GM12892 (cell line): Measurements from ENCODE around the gene VAT1.
A peak's percentile ranks its signal among the peaks of the same experiment; 100 is the strongest.
"Not testable (repeated sequence)": the region's sequence is repeated elsewhere in the genome, so short reads cannot be mapped to it uniquely, and the experiment has no call there.

Experiments used
- DNase-seq: peaks from one replicate; pipeline ENCODE4 v3.0.0; 2011; ENCODE audit not compliant: insufficient read length
- FAIRE-seq: peaks from 2 replicates; lab custom pipeline; 2011; peaks lifted over from hg19 to GRCh38; lab: Jason Lieb, UNC
- POLR2A ChIP-seq: IDR thresholded peaks from 2 replicates; pipeline ENCODE4 v1.6.1; 2011; ENCODE audit warnings: low read depth, low read length, control low read depth
- POLR2AphosphoS5 ChIP-seq: IDR thresholded peaks from 2 replicates; pipeline ENCODE4 v1.6.1; 2011; ENCODE audit warnings: low read depth, low read length, control low read depth
- TAF1 ChIP-seq: IDR thresholded peaks from 2 replicates; pipeline ENCODE4 v1.6.1; 2011; ENCODE audit warnings: low read depth, mild to moderate bottlenecking, control low read depth, low read length, borderline replicate concordance

Gene VAT1

DNA sequence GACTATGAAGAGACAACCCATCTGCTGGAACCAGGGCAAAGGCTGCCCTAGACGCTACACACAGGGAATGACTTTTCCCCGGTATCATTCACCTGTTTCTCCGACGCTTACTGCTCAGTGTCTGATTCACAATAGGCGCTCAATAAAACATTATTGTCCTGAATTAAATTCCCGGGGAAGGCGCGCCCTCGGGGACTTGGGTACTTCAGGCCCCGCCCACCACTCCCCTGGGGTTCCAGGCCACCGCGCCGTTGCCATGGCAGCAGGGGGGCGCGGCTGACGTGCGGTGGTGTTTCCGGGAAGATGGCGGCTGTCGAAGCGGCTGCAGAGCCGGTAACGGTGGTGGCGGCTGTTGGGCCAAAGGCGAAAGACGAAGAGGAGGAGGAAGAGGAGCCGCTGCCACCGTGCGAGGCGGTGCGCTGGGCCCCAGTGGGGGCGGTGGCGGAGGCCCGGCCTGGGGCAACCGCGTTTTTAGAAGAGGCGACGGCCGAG, 41.9 kb downstream of the VAT1 start, which contains the start of gene RUNDC1:
Gene RUNDC1 (plus strand): TSS at position 292 of the 492 bp plus-strand sequence. CDS start 12 bp downstream, at position 304.
- peak; percentile 92 for DNase-seq
- FAIRE-seq = peak; percentile 67
- TF ChIP-seq POLR2A (peak; percentile 68; the same call in 1 of the 2 replicates), POLR2AphosphoS5 (no peak), TAF1 (peak; percentile 38; the same call in 1 of the 2 replicates)

DNA sequence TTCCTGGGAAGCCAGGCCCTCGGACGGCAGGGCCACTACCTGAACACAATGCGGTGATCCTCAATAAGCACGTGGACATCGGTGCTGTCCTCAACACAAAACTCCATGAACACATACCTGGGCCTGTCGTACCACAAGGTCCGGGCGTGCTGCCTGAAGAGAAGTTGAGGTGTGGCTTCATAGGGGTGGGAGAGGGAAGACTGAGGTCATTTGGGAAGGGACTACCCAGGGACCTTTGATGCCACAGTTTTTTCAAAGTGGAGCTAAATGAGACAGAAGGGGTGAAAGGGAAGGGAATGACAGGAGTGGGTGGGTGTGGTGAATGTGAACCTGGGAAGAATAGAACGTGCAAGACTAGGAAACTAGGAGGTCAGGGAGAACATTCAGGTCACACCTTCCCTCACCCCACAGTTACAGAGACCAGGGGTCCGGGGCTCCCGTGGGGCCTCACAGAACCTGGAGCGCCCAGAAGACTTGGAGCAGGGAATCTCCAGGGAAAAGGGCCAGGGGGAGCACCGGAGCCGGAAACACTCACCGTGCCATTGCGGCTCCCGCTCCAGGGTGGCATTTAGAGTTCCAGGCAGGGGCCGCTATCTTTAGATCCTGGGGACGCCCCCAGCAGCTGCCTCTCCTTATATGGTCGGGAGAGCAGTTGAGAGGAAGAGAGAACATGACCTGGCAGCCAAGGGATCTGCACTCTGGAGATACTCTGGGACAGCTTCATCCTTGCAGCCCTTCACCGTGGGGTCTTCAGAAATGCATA, 42.5 kb downstream of the VAT1 start, which contains the start of gene PTGES3L:
Gene PTGES3L (minus strand): TSS at position 570 of the 763 bp plus-strand sequence. CDS start 27 bp downstream, at position 543.
- TF ChIP-seq POLR2A = no peak
- no peak for TF ChIP-seq POLR2AphosphoS5
- no peak for TF ChIP-seq TAF1
- DNase-seq (peak; percentile 45), FAIRE-seq (no peak)

DNA sequence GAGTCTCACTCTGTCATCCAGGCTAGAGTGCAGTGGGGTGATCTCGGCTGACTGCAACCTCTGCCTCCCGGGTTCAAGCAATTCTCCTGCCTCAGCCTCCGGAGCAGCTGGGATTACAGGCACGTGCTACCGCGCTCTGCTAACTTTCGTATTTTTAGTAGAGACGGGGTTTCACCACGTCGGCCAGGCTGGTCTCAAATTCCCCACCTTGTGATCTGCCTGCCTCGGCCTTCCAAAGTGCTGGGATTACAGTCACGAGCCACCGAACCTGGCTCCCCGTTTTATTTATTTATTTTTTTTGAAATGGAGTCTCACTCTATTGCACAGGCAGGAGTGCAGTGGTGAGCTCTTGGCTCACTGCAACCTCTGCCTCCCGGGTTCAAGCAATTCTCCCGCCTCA, 46.5 kb downstream of the VAT1 start:
- not testable (repeated sequence) for FAIRE-seq, DNase-seq

DNA sequence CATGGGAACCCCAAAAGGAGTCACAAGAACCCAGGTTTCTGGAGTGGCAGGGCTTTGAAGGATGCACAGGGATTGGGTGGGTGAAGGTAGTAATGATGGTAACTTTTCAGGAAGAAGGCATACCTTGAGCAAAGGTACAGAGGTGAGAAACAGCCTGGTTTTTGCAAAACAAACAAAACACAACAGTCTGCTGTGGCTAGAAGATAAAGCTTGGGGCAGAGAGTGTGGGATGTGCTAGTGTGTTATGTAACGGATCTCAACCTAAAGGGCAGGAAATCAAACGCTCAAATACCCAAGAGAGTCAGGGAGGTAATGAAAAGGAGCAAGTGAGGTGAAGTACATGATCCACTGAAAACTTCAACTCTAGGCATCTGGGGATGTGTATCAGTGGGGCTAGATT, 46.9 kb downstream of the VAT1 start:
- no peak for DNase-seq
- no peak for TF ChIP-seq POLR2A
- no peak for TF ChIP-seq TAF1
- no peak for TF ChIP-seq POLR2AphosphoS5
- no peak for FAIRE-seq

DNA sequence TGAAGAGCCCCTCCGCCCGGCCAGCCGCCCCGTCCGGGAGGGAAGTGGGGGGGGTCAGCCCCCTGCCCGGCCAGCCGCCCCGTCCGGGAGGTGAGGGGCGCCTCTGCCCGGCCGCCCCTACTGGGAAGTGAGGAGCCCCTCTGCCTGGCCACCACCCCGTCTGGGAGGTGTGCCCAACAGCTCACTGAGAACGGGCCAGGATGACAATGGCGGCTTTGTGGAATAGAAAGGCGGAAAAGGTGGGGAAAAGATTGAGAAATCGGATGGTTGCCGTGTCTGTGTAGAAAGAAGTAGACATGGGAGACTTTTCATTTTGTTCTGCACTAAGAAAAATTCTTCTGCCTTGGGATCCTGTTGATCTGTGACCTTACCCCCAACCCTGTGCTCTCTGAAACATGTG, 48.9 kb downstream of the VAT1 start:
- FAIRE-seq, DNase-seq: not testable (repeated sequence)

DNA sequence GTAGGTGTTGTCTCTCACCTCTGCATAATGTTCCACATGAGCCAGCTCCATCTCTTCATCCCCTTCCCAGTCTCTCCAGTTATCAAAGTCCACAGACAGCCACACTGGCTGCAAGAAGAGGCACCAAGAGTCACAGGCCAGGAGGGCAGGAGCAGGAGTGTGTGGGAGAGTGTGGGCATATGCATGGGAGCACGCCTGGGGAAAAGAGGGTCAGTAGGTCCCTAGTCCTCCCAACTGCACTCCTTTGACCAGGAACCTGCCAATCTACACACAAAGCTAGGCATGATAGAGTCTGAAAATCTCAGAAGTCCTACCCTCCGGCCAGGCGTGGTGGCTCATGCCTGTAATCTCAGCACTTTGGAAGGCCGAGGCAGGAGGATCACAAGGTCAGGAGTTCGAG, 50.6 kb downstream of the VAT1 start:
- DNase-seq = no peak
- no peak for FAIRE-seq
- TF ChIP-seq TAF1 = no peak
- TF ChIP-seq POLR2AphosphoS5 = no peak
- no peak for TF ChIP-seq POLR2A

DNA sequence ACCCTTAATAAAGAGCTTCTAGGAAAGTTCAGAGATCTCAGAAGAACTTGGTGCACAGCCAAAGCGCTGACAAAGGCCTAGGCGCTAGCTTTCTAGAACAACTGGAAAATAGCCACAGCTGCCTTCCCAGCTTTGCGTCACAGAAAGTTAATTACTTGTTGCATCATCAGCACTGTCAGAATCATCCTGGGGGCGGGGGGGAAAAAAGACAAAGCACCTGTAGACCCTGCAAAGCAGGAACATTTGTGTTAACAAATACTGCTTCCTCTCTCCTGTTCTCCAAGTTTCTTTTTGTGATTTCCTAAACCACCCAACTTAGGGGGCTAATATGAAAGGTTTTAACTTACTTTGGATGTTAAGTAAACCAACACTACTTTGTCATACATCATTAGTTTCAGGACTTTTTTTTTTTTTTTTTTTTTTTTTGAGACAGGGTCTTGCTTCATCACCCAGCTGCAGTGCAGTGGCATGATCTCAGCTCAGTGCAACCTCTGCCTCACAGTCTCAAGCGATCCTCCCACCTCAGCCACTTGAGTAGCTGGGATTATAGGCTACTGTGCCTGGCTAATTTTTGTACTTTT, 53.1 kb downstream of the VAT1 start:
- FAIRE-seq (no peak), DNase-seq (no peak)
- TF ChIP-seq POLR2A (no peak), POLR2AphosphoS5 (no peak), TAF1 (no peak)

DNA sequence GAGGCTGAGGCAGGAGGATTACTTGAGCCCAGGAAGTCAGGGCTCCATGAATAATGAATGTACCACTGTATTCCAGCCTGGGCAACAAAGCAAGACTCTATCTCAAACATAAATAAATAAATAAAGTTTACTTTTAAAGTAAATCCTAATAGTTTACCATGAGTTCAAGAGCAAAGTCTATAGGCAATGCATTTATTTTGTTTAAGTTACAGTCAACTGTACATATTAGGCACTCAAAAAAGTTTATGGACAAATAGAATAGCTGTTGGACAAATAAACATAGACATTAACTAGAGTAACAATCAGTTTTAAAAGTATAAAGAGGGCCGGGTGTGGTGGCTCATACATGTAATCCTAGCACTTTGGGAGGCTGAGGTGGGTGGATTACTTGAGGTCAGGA, 54.3 kb downstream of the VAT1 start:
- no peak for FAIRE-seq
- TF ChIP-seq TAF1 (no peak), POLR2AphosphoS5 (no peak), POLR2A (no peak)
- no peak for DNase-seq
